HTR-8/SVneo (cell line): Measurements from ENCODE around the gene ZC3H10.
"Not testable (repeated sequence)": the region's sequence is repeated elsewhere in the genome, so short reads cannot be mapped to it uniquely, and the experiment has no call there.

Experiments used
- DNase-seq: peaks from one replicate; pipeline ENCODE4 v3.0.0; 2011; ENCODE audit warnings: low spot score, mixed read lengths; ENCODE audit not compliant: insufficient read length
- FAIRE-seq: peaks from 2 replicates; lab custom pipeline; 2011; peaks lifted over from hg19 to GRCh38; lab: Jason Lieb, UNC

The ZC3H10 gene

DNA sequence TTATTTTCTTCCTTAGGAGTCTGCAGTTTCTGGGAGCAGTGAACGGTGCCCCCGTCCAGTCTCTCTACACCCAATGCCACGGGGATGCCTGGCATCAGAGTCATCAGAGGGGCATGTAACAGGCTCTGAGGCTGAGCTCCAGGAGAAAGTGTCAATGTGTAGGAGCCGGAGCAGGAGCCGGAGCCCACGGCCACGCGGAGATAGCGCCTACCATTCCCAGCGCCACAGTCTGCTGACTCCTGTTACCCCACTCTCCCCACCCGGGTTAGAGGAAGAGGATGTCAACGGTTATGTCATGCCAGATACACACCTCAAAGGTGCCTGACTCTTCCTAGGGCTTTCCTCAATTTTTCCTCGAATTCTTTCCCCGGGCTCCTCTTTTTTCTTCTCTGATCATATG lies 17.0 kb upstream of the ZC3H10 start:
- no peak for DNase-seq
- no peak for FAIRE-seq

DNA sequence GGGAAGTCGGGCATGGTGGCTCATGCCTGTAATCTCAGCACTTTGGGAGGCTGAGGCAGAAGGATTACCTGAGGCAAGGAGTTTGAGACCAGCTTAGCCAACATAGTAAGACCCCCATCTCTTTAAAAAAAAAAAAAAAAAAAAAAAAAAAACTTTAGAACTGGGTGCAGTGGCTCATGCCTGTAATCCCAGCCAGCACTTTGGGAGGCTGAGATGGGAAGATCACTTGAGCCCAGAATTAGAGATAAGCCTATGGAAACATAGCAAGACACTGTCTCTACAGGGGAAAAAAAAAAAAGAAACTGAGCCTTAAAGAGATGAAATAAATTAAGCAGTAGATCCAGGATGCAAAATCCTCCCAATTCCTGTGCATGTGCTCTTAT lies 15.4 kb upstream of the ZC3H10 start:
- no peak for FAIRE-seq
- DNase-seq: no peak

DNA sequence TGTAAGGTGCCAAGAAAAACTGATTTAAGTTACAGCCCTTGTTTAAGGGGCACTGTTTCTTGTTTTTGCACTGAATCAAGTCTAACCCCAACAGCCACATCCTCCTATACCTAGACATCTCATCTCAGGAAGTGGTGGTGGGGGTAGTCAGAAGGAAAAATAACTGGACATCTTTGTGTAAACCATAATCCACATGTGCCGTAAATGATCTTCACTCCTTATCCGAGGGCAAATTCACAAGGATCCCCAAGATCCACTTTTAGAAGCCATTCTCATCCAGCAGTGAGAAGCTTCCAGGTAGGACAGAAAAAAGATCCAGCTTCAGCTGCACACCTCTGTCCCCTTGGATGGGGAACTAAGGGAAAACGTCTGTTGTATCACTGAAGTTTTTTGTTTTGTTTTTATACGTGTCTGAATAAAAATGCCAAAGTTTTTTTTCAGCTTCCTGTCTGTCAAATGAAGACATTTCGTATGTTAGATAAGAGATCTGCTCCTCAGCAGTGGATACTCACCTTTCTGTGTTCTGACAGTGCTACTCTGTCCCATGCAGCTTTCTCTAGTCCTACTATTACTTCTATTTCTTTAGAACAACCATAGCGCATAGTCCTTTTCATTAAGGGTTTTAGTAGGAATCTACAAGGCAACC lies 14.9 kb upstream of the ZC3H10 start:
- DNase-seq (no peak), FAIRE-seq (no peak)

DNA sequence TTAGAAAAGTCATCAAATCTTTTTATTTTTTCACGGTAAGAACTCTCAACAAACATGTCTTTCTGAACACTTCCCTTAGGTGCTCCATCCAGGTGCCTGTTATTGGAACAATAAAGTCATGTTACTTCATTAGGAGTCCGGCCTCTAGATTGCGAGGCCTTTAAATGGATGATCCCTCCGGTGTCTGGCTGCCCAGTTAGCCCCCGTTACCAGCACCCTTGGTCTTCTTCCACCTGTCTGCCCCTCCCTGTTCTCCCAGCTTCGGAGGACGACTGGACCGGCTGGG lies 14.3 kb upstream of the ZC3H10 start:
- DNase-seq (no peak), FAIRE-seq (no peak)

DNA sequence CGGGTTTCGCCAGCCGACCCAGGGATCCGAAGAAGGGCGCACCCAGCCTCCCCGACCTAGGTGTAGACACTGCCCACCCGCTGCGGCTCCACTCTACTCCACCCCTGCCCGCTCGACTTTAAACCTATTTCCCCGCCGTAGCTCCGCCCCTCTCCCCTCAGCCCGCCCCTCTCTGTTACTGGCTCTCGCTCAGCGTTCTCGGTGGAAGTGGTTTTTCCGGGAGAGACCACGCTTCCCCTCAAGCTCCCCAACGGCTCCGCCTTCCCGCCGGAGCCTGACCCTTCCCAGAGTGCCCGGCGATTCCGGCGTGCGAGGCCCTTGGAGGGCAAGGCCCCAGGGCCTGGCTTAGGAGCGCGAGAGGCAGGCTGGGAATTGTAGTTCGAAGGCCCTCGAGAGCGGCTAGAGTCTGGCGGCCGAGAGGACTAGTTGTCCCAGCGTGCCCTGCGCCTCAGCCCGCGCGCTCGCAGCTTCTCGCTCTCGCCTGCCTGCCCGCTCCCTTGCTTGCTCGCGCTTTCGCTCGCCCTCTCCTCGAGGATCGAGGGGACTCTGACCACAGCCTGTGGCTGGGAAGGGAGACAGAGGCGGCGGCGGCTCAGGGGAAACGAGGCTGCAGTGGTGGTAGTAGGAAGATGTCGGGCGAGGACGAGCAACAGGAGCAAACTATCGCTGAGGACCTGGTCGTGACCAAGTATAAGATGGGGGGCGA lies 13.8 kb upstream of the ZC3H10 start, which contains the start of gene PA2G4:
Gene PA2G4, plus strand, starts transcription at position 451 of the 706 bp plus-strand sequence. Its CDS starts 179 bp downstream, at position 630.
- peak; percentile 85 for FAIRE-seq
- DNase-seq: peak; percentile 98

DNA sequence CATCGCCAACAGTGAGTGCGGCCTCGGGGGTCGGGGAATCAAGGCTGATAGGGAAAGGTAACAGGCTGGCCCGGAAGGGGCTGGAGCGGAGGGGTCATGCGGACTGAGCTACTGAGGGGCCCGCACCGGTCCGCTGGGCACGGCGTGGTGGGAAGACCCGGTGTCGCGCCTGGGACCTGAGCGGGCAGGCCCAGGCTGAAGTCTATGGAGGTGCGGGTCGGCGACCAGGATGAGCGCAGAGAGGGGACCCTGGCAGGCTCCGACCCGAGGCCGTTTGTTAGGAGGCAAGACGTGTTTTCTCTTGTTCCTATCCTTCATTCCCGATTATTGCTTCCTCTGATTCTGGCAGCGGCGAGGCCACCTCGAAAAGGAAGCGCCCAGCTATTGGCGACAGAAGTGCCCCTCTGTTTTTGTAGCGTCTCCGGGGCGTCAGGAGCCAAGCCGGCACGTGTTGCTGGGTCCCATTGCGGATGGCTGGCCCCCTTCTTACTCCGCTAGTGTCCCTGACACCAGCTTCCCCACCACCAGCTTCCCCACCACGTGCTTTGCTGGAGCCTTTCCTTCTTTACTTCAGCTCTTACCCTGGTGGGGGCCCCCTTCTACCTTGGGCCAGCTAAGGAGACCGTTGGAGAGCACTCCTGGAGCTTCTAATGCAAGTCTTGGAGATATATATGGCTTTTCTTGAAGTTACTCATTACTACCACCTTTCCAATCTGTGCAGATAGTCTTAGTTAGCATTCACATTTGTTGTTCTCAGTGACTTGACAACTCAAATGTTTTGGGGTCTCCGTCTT lies 13.1 kb upstream of the ZC3H10 start:
- no peak for DNase-seq
- FAIRE-seq: no peak

DNA sequence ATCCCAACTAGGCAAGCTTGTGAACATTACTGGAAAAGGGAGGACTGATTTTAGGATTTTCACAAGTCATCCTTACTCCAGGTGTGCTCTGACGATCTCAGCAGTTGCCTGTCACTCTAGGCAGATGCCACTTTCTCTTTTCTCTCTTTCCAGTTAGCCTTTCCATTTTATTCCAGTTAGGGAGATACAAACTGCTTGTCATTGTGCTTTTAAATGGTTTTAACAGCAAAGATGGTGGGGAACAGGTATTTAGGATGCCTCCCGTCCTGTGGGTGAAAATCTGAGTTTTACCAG lies 12.5 kb upstream of the ZC3H10 start:
- DNase-seq (no peak), FAIRE-seq (no peak)

DNA sequence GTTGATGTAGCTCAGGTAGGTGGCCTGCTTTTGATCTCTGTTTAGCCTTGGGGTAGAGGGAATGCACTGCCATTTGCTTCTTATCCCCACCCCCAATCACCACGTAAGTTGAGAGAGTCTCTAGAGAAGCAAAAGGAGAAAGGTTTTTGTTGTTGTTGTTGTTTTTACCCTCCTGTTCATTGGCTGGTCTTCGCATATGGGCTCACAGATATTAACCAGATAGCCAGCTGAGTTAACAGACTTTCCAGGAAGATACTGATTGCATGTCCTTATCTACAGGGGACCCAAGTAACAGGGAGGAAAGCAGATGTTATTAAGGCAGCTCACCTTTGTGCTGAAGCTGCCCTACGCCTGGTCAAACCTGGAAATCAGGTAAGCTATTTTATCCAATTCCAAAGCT lies 10.8 kb upstream of the ZC3H10 start:
- DNase-seq (no peak), FAIRE-seq (no peak)

DNA sequence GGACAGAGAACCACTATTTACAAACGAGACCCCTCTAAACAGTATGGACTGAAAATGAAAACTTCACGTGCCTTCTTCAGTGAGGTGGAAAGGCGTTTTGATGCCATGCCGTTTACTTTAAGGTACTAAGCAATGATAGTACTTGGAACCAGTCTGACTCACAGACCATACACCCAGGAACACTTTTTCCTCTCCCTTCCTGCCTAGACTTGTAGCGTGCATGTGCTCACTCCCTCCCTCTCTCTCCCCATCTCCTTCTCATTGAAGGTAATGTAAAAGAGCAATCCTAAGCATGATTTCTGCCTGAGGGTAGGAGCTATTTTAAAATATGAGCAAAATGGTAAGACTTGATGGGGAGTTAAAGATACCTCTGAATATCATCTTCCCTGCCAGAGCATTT lies 7.5 kb upstream of the ZC3H10 start:
- DNase-seq: no peak
- no peak for FAIRE-seq

DNA sequence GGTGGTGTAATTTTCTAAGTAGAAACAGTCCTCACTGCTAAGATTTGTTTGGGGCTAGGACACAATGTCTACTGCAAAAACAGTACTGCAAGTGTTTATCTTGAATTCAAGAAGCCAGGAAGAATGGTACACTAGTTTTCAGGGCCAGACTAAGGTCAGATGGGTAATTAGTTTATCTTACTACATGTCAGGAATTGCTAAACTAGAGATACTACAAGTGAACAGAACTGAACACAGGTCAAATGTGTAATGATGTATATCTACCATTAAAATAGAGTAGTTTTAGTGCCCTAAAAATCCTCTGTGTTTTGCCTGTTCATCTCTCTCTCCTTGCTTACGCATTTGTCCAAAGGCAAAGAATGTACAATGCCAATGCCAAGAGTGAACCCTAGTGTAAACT lies 4.0 kb upstream of the ZC3H10 start:
- DNase-seq (no peak), FAIRE-seq (no peak)

DNA sequence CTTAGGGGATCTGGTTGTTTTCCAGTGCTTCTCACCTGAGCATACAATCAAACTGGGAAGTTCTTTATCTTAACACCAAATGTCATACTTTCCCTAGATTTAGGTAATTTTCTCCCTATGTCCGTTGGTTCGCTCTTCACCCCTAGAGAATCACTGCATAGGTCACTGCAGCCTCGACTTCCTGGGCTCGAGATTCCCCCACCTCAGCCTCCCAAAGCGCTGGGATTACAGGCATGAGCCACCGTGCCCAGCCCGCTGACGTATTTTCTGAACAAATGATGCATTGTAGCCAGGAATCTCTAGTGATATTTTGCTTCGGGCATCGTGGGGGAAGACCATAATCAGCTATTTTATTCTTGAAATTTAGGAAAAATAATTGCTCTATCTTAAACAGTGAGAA lies 2.7 kb upstream of the ZC3H10 start:
- FAIRE-seq (no peak), DNase-seq (no peak)

DNA sequence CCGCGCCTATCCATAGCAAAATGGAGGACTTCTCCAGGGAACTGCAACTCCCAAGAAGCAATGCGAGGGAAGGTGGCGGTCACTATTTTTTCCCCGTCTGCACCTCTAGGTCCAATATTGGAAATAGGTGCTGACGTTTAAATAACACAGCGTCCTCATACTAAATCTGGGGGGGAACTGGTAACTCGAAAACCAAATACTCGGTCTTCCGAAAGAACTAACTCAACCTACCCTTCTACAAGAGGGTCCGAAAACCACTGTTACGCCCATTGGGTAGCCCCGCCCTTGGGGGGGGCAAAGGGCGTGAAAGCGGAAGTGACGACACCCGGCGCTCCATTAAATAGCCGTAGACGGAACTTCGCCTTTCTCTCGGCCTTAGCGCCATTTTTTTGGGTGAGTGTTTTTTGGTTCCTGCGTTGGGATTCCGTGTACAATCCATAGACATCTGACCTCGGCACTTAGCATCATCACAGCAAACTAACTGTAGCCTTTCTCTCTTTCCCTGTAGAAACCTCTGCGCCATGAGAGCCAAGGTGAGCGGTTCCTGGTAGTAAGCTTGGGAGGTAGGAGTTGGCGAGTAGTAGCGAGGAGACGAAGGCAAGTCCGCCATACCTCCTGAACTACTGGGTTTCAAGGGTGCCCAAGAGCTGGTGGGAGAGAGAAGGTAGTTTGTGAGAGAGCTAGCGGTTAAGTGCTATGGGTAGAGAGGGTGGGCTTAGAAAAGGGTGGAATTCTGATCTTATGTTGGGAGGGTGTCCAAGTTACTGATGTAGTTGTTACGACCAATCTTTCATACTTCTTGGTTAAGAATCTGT lies 1.6 kb upstream of the ZC3H10 start, which contains the start of gene RPL41:
Gene RPL41, plus strand, starts transcription at position 367 of the 815 bp plus-strand sequence.
- FAIRE-seq (peak; percentile 23), DNase-seq (peak; percentile 69)

DNA sequence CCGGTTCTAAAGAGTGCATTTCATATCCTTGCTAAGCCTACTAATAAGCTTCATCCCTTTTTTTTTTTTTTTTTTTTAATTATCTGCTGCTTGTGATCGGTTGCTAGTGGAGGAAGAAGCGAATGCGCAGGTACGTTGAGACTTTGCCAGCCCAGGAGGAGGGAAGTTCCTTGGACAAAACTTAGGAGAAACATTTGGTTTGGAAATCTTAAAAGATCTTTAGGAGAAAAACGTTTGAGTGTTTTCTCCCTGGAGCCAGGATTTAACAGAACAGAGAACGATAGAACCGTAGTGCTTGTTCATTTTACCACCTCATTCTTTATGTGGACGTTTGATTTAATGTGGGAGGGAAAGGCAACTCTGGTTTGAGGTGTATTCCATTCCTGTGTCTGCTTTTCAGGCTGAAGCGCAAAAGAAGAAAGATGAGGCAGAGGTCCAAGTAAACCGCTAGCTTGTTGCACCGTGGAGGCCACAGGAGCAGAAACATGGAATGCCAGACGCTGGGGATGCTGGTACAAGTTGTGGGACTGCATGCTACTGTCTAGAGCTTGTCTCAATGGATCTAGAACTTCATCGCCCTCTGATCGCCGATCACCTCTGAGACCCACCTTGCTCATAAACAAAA lies 872 bp upstream of the ZC3H10 start:
- not testable (repeated sequence) for FAIRE-seq, DNase-seq

DNA sequence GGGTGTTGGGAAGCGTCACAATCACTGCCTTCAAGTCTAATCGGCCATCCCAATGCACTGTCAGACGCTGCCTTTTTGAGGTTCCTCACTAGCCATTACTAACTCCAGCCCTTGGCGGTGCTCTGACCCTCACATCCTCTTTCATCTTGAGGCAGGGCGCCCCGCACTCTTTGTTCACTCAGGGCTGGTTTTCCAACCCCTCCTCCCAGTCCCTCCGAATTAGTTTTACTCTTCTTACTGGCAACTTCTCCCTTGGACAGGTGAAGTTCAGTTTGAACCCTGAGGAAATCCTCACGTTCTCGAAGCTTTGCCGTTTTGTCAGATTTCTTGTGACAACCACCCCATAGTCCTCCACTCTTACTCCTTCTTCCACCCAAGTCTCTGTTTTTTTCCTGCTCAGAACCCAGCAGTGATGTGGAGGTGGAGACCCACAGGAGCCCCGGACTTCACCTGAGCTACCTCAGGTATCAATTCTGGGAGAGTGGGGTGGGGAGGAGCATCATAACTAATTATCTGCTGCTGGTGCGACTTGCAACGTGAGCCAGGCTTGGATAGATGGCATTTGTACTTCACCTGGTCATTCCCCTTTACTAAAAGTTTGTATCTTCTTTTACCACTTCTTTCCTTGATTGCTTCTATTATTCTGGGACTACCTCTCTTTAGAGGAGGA lies 757 bp downstream of the ZC3H10 start:
- DNase-seq: no peak
- FAIRE-seq: no peak

DNA sequence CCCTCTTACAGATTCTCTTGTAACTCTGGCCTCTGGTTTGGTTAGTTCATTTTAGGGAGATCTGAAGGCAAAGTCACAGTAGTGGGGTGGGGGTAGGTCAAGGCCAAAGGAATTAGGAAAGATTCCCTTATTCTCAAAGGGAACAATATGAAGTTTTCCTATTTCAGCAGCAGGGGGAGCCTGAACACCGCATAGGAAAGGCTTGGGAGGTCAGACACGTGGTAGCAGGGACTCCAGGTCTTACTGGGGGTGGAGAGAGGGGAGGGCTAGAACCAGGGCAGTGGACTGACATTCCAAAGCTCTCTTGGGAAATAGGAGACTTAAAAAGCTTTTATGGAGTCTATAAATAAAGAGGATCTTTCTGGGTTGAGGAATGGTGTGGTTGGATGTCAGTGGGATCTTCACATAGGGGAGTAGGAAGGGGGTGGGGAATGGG lies 1.3 kb downstream of the ZC3H10 start:
- FAIRE-seq (no peak), DNase-seq (peak; percentile 84)

DNA sequence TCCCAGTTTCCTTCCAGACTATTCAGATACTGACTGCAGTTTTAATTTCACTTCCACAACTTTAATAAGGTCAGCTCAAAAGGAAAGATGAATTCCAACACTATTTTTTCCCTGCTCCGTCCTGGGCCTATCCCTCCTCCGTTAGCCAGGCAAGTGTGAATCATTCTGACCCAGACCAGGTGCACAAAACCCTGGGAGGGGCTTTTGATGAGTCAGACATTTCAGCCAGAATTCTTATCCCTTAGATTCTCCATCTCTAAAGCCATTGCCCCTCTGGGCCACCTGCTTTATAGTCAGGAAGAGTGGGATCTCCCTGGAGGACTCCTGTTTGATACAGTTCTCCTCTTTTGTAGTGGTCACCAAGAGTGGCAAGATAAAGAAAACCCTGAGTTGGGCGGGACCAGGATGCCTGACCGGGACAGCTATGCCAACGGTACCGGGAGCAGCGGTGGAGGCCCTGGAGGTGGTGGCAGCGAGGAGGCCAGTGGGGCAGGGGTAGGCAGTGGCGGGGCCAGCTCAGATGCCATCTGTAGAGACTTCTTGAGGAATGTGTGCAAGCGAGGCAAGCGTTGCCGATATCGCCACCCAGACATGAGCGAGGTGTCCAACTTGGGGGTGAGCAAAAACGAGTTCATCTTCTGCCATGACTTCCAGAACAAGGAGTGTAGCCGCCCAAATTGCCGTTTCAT lies 2.2 kb downstream of the ZC3H10 start:
- DNase-seq (no peak), FAIRE-seq (no peak)

DNA sequence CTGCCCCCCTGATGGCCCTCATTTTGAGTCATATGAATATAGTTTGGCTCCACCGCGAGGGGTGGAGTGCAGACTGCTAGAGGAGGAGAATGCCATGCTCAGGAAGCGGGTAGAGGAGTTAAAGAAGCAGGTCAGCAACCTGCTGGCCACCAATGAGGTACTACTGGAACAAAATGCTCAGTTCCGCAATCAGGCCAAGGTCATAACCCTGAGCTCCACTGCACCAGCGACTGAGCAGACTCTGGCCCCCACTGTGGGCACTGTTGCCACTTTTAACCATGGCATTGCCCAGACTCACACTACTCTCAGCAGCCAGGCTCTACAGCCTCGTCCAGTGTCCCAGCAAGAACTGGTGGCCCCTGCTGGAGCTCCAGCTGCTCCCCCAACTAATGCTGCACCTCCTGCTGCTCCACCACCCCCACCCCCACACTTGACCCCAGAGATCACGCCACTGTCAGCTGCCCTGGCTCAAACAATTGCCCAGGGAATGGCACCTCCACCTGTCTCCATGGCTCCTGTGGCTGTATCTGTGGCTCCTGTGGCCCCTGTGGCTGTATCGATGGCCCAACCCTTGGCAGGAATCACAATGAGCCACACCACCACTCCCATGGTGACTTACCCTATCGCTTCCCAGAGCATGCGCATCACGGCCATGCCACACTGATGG lies 3.3 kb downstream of the ZC3H10 start:
- no peak for FAIRE-seq

DNA sequence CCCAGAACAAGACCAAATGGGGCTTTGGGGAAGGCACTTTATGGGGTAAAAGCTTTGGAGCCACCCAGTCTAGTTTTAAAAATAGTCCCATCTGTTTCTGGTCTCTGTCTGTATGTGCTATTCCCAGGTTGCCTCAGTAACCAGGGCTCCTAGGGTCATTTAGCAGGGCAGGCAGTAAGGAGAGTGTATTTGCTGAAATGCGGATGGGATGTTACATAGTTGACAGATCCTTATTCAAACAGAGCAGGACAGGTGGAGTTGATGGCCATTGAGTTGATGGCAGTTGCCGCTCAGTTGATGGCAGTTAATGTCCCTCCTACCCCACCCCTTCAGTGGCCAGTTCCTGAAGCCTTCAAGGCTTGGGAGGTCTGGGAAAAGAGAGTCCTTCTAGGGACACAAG lies 4.6 kb downstream of the ZC3H10 start:
- DNase-seq (no peak), FAIRE-seq (no peak)

More for the DNA sequence above, 3.3 kb downstream of the ZC3H10 start:
- DNase-seq: no peak

DNA sequence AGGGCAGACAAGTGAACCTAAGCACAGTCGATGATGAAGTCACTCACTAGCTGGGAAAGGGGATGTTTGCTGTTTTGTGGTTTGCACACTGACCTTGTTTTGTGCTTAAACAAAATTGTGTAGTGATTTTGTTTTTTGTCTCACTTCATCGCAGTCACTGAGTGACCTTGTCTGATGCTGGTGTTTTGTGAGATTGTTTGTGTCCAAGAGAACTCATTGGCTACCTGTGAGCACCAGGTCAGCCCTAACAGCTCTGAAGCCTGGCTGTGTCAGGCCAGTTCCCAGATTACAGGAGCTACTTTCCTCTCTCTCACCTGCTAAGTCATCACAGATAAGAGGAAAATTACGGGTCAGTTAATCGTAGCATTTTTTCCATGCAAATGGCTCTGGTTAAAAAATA lies 6.1 kb downstream of the ZC3H10 start:
- FAIRE-seq: no peak
- DNase-seq: no peak
